ENCODE results near the gene SLC9A9.

Gene SLC9A9

DNA sequence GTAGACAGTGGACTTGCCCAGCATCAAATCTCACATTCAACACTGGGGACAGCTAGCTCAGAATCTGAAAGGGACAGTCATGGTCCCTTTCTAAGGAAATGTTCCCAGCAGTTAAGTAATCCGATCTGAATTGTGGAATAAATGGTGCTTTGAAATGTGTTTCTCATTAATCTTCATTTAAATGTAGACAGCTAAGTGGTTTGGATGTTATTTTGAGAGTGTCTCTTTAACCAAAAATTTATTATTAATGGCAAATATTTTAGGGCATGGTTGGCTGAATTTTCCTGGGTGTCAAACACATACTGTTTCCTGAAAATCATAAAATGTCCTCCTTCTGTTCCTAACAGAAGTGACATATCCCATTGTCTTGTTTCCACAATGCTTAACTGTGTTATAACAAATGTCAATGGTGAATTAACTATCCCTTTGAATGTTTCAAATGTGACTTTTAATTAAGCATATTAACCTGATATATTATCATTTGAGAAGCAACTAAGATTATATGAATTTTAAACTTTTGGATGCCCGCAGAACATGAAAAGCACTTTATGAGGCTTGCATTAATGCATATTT lies 517.9 kb downstream of the SLC9A9 start:
- no peaks in the 10 kb centered on the region for H3K36me3 ChIP-seq (ENCODE audit: insufficient read depth, low read length)
- no peaks in the 10 kb centered on the region; the same call in 1 of the 2 replicates for H3K4me1 ChIP-seq (ENCODE audit: insufficient read depth, low read length)
- no peak overlapping the region for H3K9ac ChIP-seq (ENCODE audit: low read depth, low read length)
- no peaks in the 10 kb centered on the region for H3K9me3 ChIP-seq (ENCODE audit: control insufficient read depth, insufficient read depth, low read length)

DNA sequence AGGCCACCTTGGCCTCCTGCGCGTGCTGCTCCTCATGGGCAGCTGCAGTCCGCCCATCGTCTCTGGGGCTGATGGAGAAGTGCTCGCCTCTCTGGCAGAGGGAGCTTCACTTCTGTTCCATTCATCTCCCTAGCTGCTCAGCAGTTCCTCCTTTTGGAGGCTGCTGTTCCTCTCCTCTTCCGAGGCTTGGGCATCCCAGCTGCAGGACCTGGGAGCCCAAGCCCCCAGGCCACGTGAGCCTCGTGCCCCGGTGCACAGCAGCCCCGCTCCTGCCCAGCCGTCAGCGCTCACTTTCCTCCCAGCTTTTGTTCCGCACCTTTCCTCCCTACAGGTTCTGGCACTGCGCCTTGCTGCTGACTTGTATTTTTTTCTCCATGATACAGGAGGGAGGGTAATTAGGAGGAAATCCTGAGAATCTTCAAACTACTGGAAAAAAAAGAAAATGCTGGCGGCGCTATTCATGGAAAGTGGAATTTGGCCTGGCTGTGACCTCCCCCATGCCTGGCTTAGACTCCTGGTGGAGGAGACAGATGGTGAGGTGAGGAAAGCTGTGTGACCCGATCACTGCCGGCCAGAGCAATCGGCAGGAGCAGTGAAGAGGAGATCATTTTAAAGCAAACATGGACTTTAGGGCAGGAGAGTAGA lies 518.6 kb downstream of the SLC9A9 start:
- H3K4me1 ChIP-seq (ENCODE audit: insufficient read depth, low read length) = no peaks in the 10 kb centered on the region; the same call in 1 of the 2 replicates
- H3K9me3 ChIP-seq (ENCODE audit: control insufficient read depth, insufficient read depth, low read length) = no peaks in the 10 kb centered on the region
- no peak overlapping the region for H3K9ac ChIP-seq (ENCODE audit: low read depth, low read length)
- no peaks in the 10 kb centered on the region for H3K36me3 ChIP-seq (ENCODE audit: insufficient read depth, low read length)

DNA sequence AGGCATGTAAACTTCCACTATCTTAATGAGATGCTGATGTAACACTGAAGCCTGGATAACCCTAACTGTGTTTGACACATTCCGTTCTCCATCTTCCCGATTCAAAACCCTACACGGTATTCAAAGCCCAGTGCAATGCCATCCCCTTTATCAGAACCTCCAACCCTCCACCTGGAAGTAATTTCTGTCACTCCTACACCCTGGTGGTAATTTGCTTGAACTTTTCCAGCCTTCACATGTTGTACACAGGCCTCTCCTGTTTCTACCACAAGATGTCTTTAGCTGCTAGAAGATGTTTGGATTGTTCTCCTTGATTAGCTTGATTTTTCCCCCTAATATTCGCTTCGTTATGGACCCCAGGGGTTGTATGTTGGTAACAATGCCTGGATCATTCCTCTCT lies 519.8 kb downstream of the SLC9A9 start:
- H3K4me1 ChIP-seq (ENCODE audit: insufficient read depth, low read length) = no peaks in the 10 kb centered on the region; the same call in 1 of the 2 replicates
- no peaks in the 10 kb centered on the region for H3K36me3 ChIP-seq (ENCODE audit: insufficient read depth, low read length)
- no peaks in the 10 kb centered on the region for H3K9me3 ChIP-seq (ENCODE audit: control insufficient read depth, insufficient read depth, low read length)
- H3K9ac ChIP-seq (ENCODE audit: low read depth, low read length) = no peak overlapping the region

DNA sequence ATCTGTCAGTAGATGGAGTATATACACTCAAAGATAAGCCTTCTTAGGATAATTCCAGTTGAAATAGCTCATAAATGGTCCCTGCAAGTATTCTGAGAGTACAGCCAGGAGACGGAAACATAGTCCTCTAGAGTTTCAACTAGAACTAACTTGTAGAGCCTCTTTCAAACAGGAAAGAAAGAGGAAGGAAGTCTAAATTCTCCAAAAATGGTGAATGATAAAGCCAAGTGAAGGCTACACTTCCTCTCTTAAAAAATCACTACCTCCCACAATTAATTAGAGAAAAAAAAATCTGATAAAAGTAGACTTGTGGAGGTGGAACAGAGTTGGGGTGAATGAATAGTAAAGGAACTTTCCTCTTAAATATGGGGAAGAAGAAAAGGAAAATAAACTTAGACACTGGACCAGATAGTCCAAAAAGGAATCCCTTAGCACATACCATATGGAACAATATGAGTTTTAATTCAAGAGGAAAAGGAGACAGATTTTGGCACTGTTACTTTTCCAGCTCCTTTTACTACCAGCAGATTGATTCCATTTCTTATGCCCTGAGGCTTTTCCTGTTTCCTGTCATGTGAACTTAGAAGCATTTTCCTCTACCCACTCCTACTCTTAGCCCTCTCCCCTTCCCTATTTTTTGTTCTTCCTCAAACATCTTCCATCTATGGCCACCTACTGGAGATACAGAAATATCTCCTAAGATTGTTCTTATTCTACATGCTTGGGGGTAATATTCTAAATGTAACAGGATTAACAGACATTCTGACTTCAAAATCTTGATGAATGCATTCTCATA lies 521.1 kb downstream of the SLC9A9 start:
- H3K4me1 ChIP-seq (ENCODE audit: insufficient read depth, low read length) = no peaks in the 10 kb centered on the region; the same call in 1 of the 2 replicates

DNA sequence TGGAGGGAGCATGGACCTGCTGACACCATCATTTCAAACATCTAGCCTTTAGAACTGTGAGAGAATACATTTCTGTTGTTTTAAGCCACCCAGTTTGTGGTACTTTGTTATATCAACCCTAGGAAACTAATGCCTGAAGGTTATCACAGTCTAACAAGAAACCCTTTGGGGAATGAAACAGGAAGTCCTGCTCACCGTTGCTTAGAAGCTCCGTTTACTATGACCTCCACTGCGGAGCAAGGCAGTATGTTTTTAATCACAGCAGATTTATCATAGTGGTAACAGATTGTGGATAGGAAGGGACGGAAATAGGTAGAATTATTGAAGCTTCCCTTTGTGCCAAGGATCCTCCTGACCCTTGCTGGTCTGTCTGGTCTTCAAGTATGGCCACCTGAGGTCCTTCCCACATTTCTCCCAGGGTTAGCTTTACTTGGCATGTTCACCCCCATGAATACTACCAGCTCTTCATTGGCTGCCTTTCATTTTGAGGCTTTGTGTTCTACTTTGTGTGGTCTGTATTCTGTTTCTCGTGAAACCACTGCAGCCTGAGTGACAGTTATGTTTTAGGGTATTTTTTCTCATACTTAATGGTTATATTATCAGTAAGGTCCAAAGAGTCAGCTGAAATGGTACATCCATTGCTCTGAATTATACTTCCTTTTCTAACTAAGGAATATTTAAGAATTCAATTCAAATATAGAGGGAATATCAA lies 527.1 kb downstream of the SLC9A9 start:
- no peaks in the 10 kb centered on the region for H3K4me1 ChIP-seq (ENCODE audit: insufficient read depth, low read length)
- no peaks in the 10 kb centered on the region for H3K9me3 ChIP-seq (ENCODE audit: control insufficient read depth, insufficient read depth, low read length)
- no peaks in the 10 kb centered on the region for H3K36me3 ChIP-seq (ENCODE audit: insufficient read depth, low read length)
- no peak overlapping the region for H3K9ac ChIP-seq (ENCODE audit: low read depth, low read length)

More for the DNA sequence above, 521.1 kb downstream of the SLC9A9 start:
- Histone ChIP-seq H3K36me3 (ENCODE audit: insufficient read depth, low read length) (no peaks in the 10 kb centered on the region), H3K9ac (ENCODE audit: low read depth, low read length) (no peak overlapping the region), H3K9me3 (ENCODE audit: control insufficient read depth, insufficient read depth, low read length) (no peaks in the 10 kb centered on the region)

DNA sequence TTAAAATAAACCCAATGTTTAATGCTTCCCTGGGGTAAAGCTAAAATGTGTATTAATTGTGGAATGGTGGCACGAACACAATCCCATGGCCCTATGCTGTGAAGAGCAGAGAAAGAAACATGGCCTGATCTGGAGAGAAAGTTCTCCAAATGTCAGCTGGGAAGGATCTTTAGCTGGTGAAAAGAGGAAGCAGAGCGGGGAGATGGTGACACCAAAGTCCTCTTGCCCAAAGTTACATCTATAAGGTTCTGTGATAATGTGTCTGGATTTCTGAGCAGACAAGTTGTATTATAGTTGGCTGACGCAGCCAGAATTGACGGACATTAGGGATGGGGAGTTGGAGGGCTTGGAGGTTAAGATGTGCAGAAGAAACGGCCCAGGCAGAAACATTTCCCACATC lies 532.5 kb downstream of the SLC9A9 start:
- Histone ChIP-seq H3K4me1 (ENCODE audit: insufficient read depth, low read length) (no peaks in the 10 kb centered on the region), H3K9me3 (ENCODE audit: control insufficient read depth, insufficient read depth, low read length) (no peaks in the 10 kb centered on the region), H3K9ac (ENCODE audit: low read depth, low read length) (no peak overlapping the region), H3K36me3 (ENCODE audit: insufficient read depth, low read length) (no peaks in the 10 kb centered on the region)

DNA sequence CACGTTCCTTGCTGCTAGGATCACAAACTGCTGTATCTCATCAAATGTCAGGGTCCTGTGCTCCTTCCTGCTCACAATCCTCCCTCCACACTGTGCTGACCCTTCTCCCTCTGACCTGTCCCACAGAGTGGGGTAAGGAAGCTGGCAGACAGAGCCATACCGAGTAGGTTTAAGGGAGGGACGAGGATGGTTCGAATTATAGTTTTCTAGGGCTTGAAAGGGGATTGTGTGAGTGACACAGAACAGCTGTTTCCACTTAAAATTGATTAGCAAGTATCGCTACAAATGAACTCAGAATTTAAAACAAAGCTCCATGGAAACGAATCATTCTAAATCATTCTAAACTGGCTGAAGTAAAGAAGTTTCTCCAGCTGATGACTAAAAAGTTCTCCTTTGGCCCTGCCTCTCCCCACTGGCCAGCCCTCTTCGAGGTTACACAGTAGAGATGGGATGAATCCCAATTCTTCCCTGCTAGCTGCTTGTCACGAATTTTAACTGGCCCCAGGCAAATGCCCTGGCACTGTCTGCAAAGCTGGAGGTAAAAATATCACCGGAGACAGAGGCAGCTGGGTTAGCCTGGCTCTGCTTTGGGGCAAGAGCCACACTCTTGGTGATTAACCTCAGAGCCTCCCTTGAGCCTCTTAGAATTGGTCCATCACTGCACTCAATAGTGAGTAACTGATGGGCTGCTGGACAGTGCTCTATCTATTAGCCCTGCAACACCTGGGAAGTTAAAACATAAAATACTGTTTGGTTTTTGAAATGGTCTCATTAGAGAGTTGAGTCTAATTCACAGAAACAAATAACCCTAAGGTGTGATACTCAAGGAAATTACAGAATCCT lies 533.8 kb downstream of the SLC9A9 start:
- Histone ChIP-seq H3K9ac (ENCODE audit: low read depth, low read length) (no peak overlapping the region), H3K4me1 (ENCODE audit: insufficient read depth, low read length) (no peaks in the 10 kb centered on the region), H3K9me3 (ENCODE audit: control insufficient read depth, insufficient read depth, low read length) (no peaks in the 10 kb centered on the region), H3K36me3 (ENCODE audit: insufficient read depth, low read length) (no peaks in the 10 kb centered on the region)

DNA sequence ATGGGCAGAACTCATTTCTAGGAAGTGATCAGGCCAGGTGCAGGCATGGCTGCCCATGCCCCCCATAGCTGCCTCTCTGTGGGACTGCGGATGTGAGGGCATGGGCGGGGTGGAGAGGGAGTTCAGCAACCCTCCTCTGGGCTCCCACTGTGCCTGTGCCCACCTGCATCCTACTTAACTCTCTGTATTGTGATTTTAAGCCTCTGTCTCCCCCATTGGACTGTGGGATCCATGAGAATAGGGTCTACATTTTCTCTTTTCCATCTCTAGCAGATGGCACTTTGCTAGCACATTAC lies 534.4 kb downstream of the SLC9A9 start:
- Histone ChIP-seq H3K4me1 (ENCODE audit: insufficient read depth, low read length) (no peaks in the 10 kb centered on the region), H3K36me3 (ENCODE audit: insufficient read depth, low read length) (no peaks in the 10 kb centered on the region), H3K9ac (ENCODE audit: low read depth, low read length) (no peak overlapping the region), H3K9me3 (ENCODE audit: control insufficient read depth, insufficient read depth, low read length) (no peaks in the 10 kb centered on the region)

DNA sequence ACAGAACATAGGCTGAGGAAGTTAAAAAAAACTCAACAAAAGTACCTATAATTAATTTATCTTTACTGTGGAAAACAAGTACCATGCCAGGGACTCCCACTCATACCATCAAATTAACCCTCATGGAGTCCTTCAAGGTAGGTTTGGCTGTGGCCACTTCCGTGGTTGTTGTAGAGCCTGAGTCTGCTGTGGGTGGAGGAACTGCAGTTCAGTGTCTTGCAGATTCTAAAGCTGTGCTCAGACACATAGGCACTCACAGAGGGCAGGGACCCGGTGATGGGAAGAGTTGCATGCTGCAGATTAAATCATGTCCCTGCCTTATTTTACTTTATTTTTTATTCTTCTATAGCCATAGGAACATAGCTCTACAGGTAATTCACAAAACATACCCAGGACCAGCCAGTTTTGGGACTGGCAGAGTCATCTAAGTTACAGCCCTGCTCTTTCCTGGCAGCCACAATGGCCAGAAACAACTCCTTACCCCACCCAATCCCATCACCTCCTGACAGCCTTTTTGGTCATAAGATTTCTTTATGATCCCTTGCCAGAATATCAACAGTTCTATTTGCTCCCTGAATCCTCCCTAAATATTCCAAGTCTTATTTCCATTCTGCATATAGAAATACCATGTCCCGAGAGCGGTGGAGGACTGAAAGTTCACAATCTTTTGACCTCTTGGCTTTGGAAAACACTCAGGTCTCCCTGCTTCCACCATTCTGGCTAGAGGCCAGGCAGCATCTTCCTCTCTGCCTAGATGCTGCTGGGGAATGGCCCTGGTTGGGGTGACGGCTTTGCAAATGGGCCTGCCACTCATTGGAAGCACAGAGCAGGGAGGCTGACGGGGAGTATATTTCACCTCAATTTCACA lies 535.0 kb downstream of the SLC9A9 start:
- H3K9ac ChIP-seq (ENCODE audit: low read depth, low read length) = no peak overlapping the region

DNA sequence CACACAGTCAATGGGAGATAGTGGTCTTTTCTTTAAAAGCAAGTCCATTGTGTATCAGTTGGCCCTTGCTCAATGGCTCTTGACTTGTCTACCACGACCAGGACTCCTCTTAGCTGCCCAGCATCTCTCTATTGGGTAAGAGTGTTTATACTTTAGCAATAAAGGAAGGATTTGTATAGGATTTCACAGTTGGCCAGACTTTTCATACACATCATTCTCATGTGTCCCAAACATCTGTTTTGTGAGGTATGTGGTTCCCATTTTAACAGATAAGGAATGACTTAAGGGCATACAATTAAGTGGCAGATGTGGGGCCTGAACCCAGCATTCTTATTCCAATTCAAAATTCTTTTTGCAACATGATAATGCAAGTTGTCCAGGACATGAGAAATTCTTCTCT lies 537.2 kb downstream of the SLC9A9 start:
- no peaks in the 10 kb centered on the region for H3K4me1 ChIP-seq (ENCODE audit: insufficient read depth, low read length)
- H3K9me3 ChIP-seq (ENCODE audit: control insufficient read depth, insufficient read depth, low read length) = no peaks in the 10 kb centered on the region
- H3K9ac ChIP-seq (ENCODE audit: low read depth, low read length) = no peak overlapping the region
- no peaks in the 10 kb centered on the region for H3K36me3 ChIP-seq (ENCODE audit: insufficient read depth, low read length)

More for the DNA sequence above, 535.0 kb downstream of the SLC9A9 start:
- H3K4me1 ChIP-seq (ENCODE audit: insufficient read depth, low read length) = no peaks in the 10 kb centered on the region
- H3K9me3 ChIP-seq (ENCODE audit: control insufficient read depth, insufficient read depth, low read length) = no peaks in the 10 kb centered on the region
- no peaks in the 10 kb centered on the region for H3K36me3 ChIP-seq (ENCODE audit: insufficient read depth, low read length)

DNA sequence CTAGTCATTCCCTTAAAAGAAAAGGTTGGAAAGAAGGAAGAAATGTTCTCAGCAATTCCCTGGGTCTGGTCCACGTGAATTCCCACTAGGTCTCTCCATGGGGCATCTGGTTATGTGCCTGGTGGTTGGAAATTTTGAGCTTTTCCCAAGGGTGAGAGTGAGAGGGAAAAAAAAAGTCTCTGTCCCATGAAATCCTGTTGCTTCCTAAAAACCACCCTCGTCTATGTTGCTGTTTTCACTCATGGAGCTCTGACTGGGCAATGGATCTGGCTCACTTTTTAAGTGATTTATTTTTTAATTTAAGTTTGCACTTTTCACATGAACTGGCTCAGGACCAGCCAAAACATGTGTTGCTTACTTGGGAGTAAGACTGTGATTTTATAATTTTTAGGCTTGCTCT lies 538.6 kb downstream of the SLC9A9 start:
- H3K9ac ChIP-seq (ENCODE audit: low read depth, low read length) = no peak overlapping the region
- H3K36me3 ChIP-seq (ENCODE audit: insufficient read depth, low read length) = no peaks in the 10 kb centered on the region
- H3K4me1 ChIP-seq (ENCODE audit: insufficient read depth, low read length) = no peaks in the 10 kb centered on the region
- no peaks in the 10 kb centered on the region for H3K9me3 ChIP-seq (ENCODE audit: control insufficient read depth, insufficient read depth, low read length)

DNA sequence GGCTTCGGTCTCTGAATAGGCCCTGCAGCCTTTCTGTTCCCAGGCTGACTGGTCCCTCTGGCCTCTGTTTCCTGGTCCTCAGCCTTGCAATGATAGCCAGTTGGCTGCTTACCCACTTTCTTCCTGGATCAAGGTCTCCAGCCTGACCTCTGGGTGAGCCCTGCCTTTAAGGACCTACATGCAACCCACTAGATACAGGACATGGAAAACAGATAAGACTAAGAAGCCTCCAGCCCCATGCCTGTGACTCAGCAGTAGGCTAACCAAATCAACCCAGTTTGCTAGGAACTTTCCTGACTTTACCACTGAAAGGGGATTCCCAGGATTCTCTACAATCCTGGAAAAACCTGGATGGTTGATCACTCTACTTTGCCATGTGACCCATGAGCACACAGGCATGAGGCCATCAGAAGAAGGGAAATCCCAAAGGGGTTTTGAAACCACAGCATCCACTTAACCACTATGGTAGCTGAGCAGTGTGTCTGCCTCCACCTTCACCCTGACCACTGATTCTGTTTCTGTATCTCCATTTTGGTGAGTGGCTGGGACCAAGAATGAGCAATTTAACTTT lies 540.6 kb downstream of the SLC9A9 start:
- H3K9ac ChIP-seq (ENCODE audit: low read depth, low read length) = no peak overlapping the region
- no peaks in the 10 kb centered on the region for H3K4me1 ChIP-seq (ENCODE audit: insufficient read depth, low read length)
- H3K36me3 ChIP-seq (ENCODE audit: insufficient read depth, low read length) = no peaks in the 10 kb centered on the region
- H3K9me3 ChIP-seq (ENCODE audit: control insufficient read depth, insufficient read depth, low read length) = no peaks in the 10 kb centered on the region

DNA sequence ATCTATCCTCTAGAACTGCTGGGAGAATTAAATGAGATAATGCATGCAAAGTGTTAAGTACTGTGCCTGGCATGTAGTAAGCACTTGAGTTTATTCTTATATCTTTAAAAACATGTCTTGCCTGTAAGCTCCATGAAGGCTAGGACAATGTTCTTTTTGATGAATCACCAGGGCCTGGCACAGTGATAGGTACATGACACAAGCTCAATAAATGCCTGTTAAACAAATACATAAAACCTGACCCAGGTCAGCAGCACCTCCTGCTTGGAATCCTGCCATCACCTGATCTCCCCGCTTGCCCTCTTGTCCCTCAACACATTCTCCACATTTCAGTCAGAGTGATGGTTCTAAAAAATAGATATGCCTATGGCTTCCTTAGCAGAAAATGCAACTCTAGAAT lies 541.9 kb downstream of the SLC9A9 start:
- Histone ChIP-seq H3K9ac (ENCODE audit: low read depth, low read length) (no peak overlapping the region), H3K9me3 (ENCODE audit: control insufficient read depth, insufficient read depth, low read length) (no peaks in the 10 kb centered on the region), H3K4me1 (ENCODE audit: insufficient read depth, low read length) (no peaks in the 10 kb centered on the region), H3K36me3 (ENCODE audit: insufficient read depth, low read length) (no peaks in the 10 kb centered on the region)
